Measurements from ENCODE around the gene DNAAF9.
A peak's percentile ranks its signal among the peaks of the same experiment; 100 is the strongest.

DNAAF9 gene

DNA sequence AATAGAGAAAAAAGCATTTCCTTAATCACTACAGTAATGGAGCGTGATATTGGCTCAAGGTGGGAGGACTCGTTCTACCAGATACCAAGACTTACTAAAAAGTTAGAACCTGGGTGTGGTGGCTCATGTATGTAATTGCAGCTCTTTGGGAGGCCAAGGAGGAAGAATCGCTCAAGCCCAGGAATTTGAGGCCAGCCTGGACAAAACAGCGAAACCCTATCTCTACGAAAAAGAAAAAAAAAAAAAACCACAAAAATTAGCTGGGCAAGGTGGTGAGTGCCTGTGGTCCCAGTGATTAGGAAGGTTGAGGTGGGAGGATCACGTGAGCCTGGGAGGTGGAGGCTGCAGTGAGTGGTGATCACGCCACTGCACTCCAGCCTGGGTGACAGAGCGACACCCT lies 39.3 kb upstream of the DNAAF9 start:
- ChIA-PET CTCF (no interaction called here), POLR2A (interaction anchor here (0.6 kb wide), 2 partner anchors 17 to 785 kb away, joined by 3 to 4 read pairs; no protein-coding TSS in a partner anchor)
- DNase-seq: peak in 2 of 3 donors; percentile 4 to 23
- peaks cover 0 to 9% (median 0%) of the 10 kb centered on the region in 4 experiments for H3K4me1 ChIP-seq (ENCODE audit: control extremely low read depth in 1 of 4, control insufficient read depth in 4 of 4, insufficient read depth in 4 of 4, low read length in 3 of 4)
- no peak overlapping the region for H3K4me3 ChIP-seq (ENCODE audit: control insufficient read depth in 1 of 7, extremely low read depth in 1 of 7, insufficient read depth in 4 of 7, low read depth in 2 of 7, low read length in 6 of 7)
- H3K27me3 ChIP-seq (replicated peaks in 2 of 5; ENCODE audit: control insufficient read depth in 4 of 5, insufficient read depth in 5 of 5, low read length in 4 of 5): no peaks in the 10 kb centered on the region
- H3K36me3 ChIP-seq (ENCODE audit: control insufficient read depth in 4 of 4, insufficient read depth in 4 of 4, low read length in 3 of 4): no peaks in the 10 kb centered on the region
- H3K27ac ChIP-seq (ENCODE audit: insufficient read depth in 1 of 2, low read depth in 1 of 2, low read length in 2 of 2, poor library complexity in 1 of 2, severe bottlenecking in 2 of 2): no peak overlapping the region
- no peaks in the 10 kb centered on the region for H3K9me3 ChIP-seq (ENCODE audit: control extremely low read depth in 1 of 5, control insufficient read depth in 4 of 5, insufficient read depth in 2 of 5, low read depth in 1 of 5, low read length in 4 of 5)
- WGBS (ENCODE audit: insufficient coverage): no CpG with 5 or more reads among the region's 8 CpGs

DNA sequence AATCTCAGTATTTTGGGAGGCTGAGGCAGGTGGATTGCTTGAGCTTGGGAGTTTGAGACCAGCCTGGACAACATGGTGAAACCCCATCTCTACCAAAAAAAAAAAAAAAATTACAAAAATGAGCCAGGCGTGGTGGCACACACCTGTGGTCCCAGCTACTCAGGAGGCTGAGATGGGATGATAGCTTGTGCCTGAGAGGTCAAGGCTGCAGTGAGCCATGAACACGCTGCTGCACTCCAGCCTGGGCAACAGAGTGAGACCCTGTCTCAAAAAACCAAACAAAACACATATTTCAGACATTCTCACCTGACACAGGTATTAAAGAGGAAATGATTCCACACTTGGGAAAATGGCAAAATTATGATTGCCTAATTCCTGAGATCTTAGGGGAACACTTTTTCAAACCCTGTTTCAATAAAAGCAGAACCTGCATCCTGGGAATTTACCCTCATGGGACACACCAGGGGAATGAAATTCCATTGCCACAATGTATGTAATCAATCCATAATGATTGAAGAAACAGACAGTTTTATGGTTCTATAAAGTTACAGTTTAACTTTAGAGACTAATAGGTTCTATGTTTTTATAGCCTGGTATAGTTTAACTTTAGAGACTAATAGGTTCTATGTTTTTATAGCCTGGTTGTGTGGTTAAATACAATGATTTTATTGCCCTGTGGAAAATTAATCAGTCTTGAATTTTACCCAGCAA lies 29.6 kb upstream of the DNAAF9 start:
- no peaks in the 10 kb centered on the region for H3K27me3 ChIP-seq (replicated peaks in 2 of 5; ENCODE audit: control insufficient read depth in 4 of 5, insufficient read depth in 5 of 5, low read length in 4 of 5)
- H3K9me3 ChIP-seq (ENCODE audit: control extremely low read depth in 1 of 5, control insufficient read depth in 4 of 5, insufficient read depth in 2 of 5, low read depth in 1 of 5, low read length in 4 of 5): no peaks in the 10 kb centered on the region
- H3K4me1 ChIP-seq (ENCODE audit: control extremely low read depth in 1 of 4, control insufficient read depth in 4 of 4, insufficient read depth in 4 of 4, low read length in 3 of 4): no peaks in the 10 kb centered on the region
- no peak for DNase-seq
- H3K27ac ChIP-seq (ENCODE audit: insufficient read depth in 1 of 2, low read depth in 1 of 2, low read length in 2 of 2, poor library complexity in 1 of 2, severe bottlenecking in 2 of 2): no peak overlapping the region
- H3K36me3 ChIP-seq (ENCODE audit: control insufficient read depth in 4 of 4, insufficient read depth in 4 of 4, low read length in 3 of 4): no peaks in the 10 kb centered on the region
- no CpG with 5 or more reads among the region's 2 CpGs for WGBS (ENCODE audit: insufficient coverage)
- ChIA-PET POLR2A (no interaction called here), CTCF (no interaction called here)
- H3K4me3 ChIP-seq (ENCODE audit: control insufficient read depth in 1 of 7, extremely low read depth in 1 of 7, insufficient read depth in 4 of 7, low read depth in 2 of 7, low read length in 6 of 7): no peak overlapping the region

DNA sequence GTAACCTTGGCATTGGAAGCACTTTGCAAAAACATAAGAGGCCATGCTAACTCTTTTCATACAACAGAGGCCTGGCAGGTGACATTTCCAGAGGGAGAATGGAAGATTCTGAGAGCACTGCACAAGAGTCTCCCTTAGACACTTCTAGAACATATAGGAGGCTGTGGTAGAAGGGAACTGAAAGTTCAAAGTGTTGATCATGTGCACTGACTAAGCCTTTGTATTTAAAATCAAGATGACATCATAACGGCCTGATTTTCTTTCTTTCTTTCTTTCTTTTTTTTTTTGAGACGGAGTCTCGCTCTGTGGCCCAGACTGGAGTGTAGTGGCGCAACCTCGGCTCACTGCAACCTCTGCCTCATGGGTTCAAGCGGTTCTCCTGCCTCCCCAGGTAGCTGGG lies 26.8 kb upstream of the DNAAF9 start:
- 95% methylated on average over 6 of the region's 6 CpGs for WGBS (ENCODE audit: insufficient coverage)
- Histone ChIP-seq H3K4me1 (ENCODE audit: control extremely low read depth in 1 of 4, control insufficient read depth in 4 of 4, insufficient read depth in 4 of 4, low read length in 3 of 4) (peaks cover 0 to 20% (median 17%) of the 10 kb centered on the region in 4 experiments), H3K27me3 (replicated peaks in 2 of 5; ENCODE audit: control insufficient read depth in 4 of 5, insufficient read depth in 5 of 5, low read length in 4 of 5) (no peaks in the 10 kb centered on the region), H3K4me3 (ENCODE audit: control insufficient read depth in 1 of 7, extremely low read depth in 1 of 7, insufficient read depth in 4 of 7, low read depth in 2 of 7, low read length in 6 of 7) (no peak overlapping the region), H3K36me3 (ENCODE audit: control insufficient read depth in 4 of 4, insufficient read depth in 4 of 4, low read length in 3 of 4) (no peaks in the 10 kb centered on the region), H3K9me3 (ENCODE audit: control extremely low read depth in 1 of 5, control insufficient read depth in 4 of 5, insufficient read depth in 2 of 5, low read depth in 1 of 5, low read length in 4 of 5) (no peaks in the 10 kb centered on the region), H3K27ac (ENCODE audit: insufficient read depth in 1 of 2, low read depth in 1 of 2, low read length in 2 of 2, poor library complexity in 1 of 2, severe bottlenecking in 2 of 2) (no peak overlapping the region)
- DNase-seq: no peak
- ChIA-PET POLR2A (interaction anchor here (0.8 kb wide), 1 partner anchor 12 kb away, joined by 3 read pairs; no protein-coding TSS in a partner anchor), CTCF (no interaction called here)

DNA sequence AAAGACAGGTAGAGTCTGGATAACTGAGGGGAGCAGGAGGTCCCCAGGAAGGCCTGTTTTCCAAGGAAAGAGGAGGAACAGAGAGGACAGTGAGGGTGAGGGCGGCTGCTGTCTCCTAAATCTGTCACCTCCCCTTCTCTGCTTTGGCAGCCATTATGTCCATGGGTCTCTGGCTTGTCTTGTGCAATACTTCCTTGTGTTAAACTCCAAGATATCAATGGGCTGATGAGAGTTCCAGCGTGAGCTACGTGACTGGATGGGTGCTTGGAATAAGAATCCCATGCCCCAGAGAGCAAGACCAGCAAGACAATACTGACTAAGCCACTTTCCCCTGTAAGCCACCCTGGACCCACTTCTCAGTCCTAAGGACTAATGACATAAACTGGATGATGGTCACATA lies 26.3 kb upstream of the DNAAF9 start:
- whole genome bisulfite sequencing (ENCODE audit: insufficient coverage): 100% methylated on average over 3 of the region's 3 CpGs
- H3K9me3 ChIP-seq (ENCODE audit: control extremely low read depth in 1 of 5, control insufficient read depth in 4 of 5, insufficient read depth in 2 of 5, low read depth in 1 of 5, low read length in 4 of 5): no peaks in the 10 kb centered on the region
- H3K27me3 ChIP-seq (replicated peaks in 2 of 5; ENCODE audit: control insufficient read depth in 4 of 5, insufficient read depth in 5 of 5, low read length in 4 of 5): no peaks in the 10 kb centered on the region
- no peaks in the 10 kb centered on the region for H3K36me3 ChIP-seq (ENCODE audit: control insufficient read depth in 4 of 4, insufficient read depth in 4 of 4, low read length in 3 of 4)
- POLR2A ChIA-PET: no interaction called here
- no peak overlapping the region for H3K4me3 ChIP-seq (ENCODE audit: control insufficient read depth in 1 of 7, extremely low read depth in 1 of 7, insufficient read depth in 4 of 7, low read depth in 2 of 7, low read length in 6 of 7)
- H3K4me1 ChIP-seq (ENCODE audit: control extremely low read depth in 1 of 4, control insufficient read depth in 4 of 4, insufficient read depth in 4 of 4, low read length in 3 of 4): peaks cover 0 to 22% (median 18%) of the 10 kb centered on the region in 4 experiments
- CTCF ChIA-PET: no interaction called here
- H3K27ac ChIP-seq (ENCODE audit: insufficient read depth in 1 of 2, low read depth in 1 of 2, low read length in 2 of 2, poor library complexity in 1 of 2, severe bottlenecking in 2 of 2): no peak overlapping the region
- DNase-seq: no peak

DNA sequence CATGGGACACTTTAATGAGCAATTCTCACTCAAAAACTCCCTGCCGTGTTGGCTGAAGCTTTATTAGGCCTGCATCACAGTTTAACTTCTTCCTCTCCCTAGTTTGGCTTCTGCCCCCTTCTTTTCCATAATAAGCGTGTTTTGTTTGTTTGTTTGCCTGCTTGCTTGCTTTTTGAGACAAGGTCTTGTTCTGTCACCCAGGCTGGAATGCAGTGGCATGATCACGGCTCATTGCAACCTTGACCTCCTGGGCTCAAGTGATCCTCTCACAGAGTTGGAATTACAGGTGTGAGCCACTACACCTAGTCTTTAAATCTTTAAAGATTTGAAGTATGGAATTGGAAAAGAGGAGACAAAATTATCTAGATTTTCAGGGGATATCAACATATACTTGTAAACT lies 25.4 kb upstream of the DNAAF9 start:
- no peak overlapping the region for H3K4me3 ChIP-seq (ENCODE audit: control insufficient read depth in 1 of 7, extremely low read depth in 1 of 7, insufficient read depth in 4 of 7, low read depth in 2 of 7, low read length in 6 of 7)
- no peaks in the 10 kb centered on the region for H3K27me3 ChIP-seq (replicated peaks in 2 of 5; ENCODE audit: control insufficient read depth in 4 of 5, insufficient read depth in 5 of 5, low read length in 4 of 5)
- no peaks in the 10 kb centered on the region for H3K36me3 ChIP-seq (ENCODE audit: control insufficient read depth in 4 of 4, insufficient read depth in 4 of 4, low read length in 3 of 4)
- 100% methylated on average over 2 of the region's 3 CpGs for WGBS (ENCODE audit: insufficient coverage)
- H3K27ac ChIP-seq (ENCODE audit: insufficient read depth in 1 of 2, low read depth in 1 of 2, low read length in 2 of 2, poor library complexity in 1 of 2, severe bottlenecking in 2 of 2): no peak overlapping the region
- no peaks in the 10 kb centered on the region for H3K9me3 ChIP-seq (ENCODE audit: control extremely low read depth in 1 of 5, control insufficient read depth in 4 of 5, insufficient read depth in 2 of 5, low read depth in 1 of 5, low read length in 4 of 5)
- ChIA-PET POLR2A (no interaction called here), CTCF (interaction anchor here (1.3 kb wide), 1 partner anchor 25 kb away, joined by 3 read pairs; the partner anchor contains the start of gene DNAAF9)
- DNase-seq: no peak
- peaks cover 0 to 22% (median 18%) of the 10 kb centered on the region in 4 experiments for H3K4me1 ChIP-seq (ENCODE audit: control extremely low read depth in 1 of 4, control insufficient read depth in 4 of 4, insufficient read depth in 4 of 4, low read length in 3 of 4)

DNA sequence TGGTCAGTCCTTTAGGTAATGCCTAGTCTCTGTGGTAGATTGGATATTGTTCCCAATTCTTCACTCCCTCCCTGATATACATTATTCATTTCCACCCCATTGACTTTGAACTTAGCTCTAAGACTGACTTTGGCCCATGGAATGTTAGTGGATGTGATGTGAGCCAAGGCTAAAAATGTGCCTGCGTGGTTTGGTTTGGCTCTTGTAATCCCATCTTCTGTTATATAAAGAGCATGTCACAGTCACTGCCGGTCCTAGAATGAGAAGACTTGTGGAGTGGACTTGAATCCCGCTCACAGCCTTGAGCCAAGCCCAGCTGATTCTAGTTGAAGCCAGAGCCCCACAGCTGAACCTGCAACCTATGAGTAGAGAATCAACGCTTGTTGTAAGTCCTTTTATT lies 23.6 kb upstream of the DNAAF9 start:
- 95% methylated on average over 3 of the region's 4 CpGs for WGBS (ENCODE audit: insufficient coverage)
- no peak overlapping the region for H3K27ac ChIP-seq (ENCODE audit: insufficient read depth in 1 of 2, low read depth in 1 of 2, low read length in 2 of 2, poor library complexity in 1 of 2, severe bottlenecking in 2 of 2)
- peaks cover 0 to 22% (median 18%) of the 10 kb centered on the region in 4 experiments for H3K4me1 ChIP-seq (ENCODE audit: control extremely low read depth in 1 of 4, control insufficient read depth in 4 of 4, insufficient read depth in 4 of 4, low read length in 3 of 4)
- H3K4me3 ChIP-seq (ENCODE audit: control insufficient read depth in 1 of 7, extremely low read depth in 1 of 7, insufficient read depth in 4 of 7, low read depth in 2 of 7, low read length in 6 of 7): peak overlapping the region in 2 of 7 experiments; percentile 17 to 19
- H3K36me3 ChIP-seq (ENCODE audit: control insufficient read depth in 4 of 4, insufficient read depth in 4 of 4, low read length in 3 of 4): no peaks in the 10 kb centered on the region
- no peaks in the 10 kb centered on the region for H3K27me3 ChIP-seq (replicated peaks in 2 of 5; ENCODE audit: control insufficient read depth in 4 of 5, insufficient read depth in 5 of 5, low read length in 4 of 5)
- H3K9me3 ChIP-seq (ENCODE audit: control extremely low read depth in 1 of 5, control insufficient read depth in 4 of 5, insufficient read depth in 2 of 5, low read depth in 1 of 5, low read length in 4 of 5): no peaks in the 10 kb centered on the region
- no peak for DNase-seq
- ChIA-PET POLR2A (interaction anchor here (0.5 to 0.9 kb wide), 2 partner anchors 37 to 53 kb away, joined by 3 read pairs; no protein-coding TSS in a partner anchor), CTCF (interaction anchor here (0.6 to 1.0 kb wide), 2 partner anchors 13 to 51 kb away, joined by 3 read pairs; no protein-coding TSS in a partner anchor)

DNA sequence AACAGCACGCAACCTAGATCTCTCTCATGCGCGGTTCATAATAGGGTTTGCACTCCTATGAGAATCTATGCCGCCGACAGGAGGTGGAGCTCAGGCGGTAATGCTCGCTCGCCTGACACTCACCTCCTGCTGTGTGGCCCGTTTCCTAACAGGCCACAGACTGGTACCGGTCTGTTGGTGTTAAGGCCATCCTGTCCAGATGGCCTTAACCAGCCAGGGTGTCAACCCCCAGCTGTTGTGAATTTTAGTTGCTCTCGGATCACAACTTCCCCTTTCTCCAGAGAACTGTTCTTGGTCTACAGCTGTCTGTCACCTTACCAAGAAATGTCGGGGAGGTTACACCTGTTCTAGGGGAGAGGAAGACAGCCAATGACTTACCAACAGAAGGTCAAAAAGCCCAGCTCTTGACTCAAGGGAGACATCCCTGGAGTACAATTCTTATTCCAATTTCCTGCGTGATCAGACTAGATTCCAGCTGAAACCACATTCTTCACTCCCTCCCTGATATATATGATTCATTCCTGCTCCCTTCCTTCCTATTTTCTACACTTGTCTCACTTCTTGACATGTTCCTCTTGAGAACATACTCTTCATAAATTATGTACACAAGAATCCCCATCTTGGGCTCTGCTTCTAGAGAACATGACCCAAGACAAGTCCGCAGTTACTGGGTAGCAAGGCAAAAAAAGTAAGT lies 23.1 kb upstream of the DNAAF9 start:
- Histone ChIP-seq H3K27me3 (replicated peaks in 2 of 5; ENCODE audit: control insufficient read depth in 4 of 5, insufficient read depth in 5 of 5, low read length in 4 of 5) (no peaks in the 10 kb centered on the region), H3K9me3 (ENCODE audit: control extremely low read depth in 1 of 5, control insufficient read depth in 4 of 5, insufficient read depth in 2 of 5, low read depth in 1 of 5, low read length in 4 of 5) (no peaks in the 10 kb centered on the region), H3K36me3 (ENCODE audit: control insufficient read depth in 4 of 4, insufficient read depth in 4 of 4, low read length in 3 of 4) (no peaks in the 10 kb centered on the region), H3K4me3 (ENCODE audit: control insufficient read depth in 1 of 7, extremely low read depth in 1 of 7, insufficient read depth in 4 of 7, low read depth in 2 of 7, low read length in 6 of 7) (peak overlapping the region in 3 of 7 experiments; percentile 17 to 43 (median 19)), H3K27ac (ENCODE audit: insufficient read depth in 1 of 2, low read depth in 1 of 2, low read length in 2 of 2, poor library complexity in 1 of 2, severe bottlenecking in 2 of 2) (no peak overlapping the region), H3K4me1 (ENCODE audit: control extremely low read depth in 1 of 4, control insufficient read depth in 4 of 4, insufficient read depth in 4 of 4, low read length in 3 of 4) (peaks cover 0 to 22% (median 18%) of the 10 kb centered on the region in 4 experiments)
- ChIA-PET CTCF (interaction anchor here (0.6 kb wide), 1 partner anchor 50 kb away, joined by 3 read pairs; no protein-coding TSS in a partner anchor), POLR2A (interaction anchor here (0.5 to 0.9 kb wide), 2 partner anchors 38 to 53 kb away, joined by 3 read pairs; no protein-coding TSS in a partner anchor)
- peak; percentile 54 to 96 (median 95) for DNase-seq
- 24% methylated on average over 13 of the region's 14 CpGs for WGBS (ENCODE audit: insufficient coverage)
